HepG2 (cell line): Measurements from ENCODE around the gene ZNF548. TPM values are rescaled to one million over a fixed set of nuclear protein-coding genes. Genes with fewer than 3 reads are reported as not detected.
A peak's percentile ranks its signal among the peaks of the same experiment; 100 is the strongest.

Experiments
- AGO2 ChIP-seq: fragments of 200-400 bp; formaldehyde crosslinking; optimal IDR thresholded peaks from 2 replicates; pipeline ENCODE3; 2017; ENCODE audit warnings: mild to moderate bottlenecking, low read depth, low read length, moderate library complexity
- ARNT2 ChIP-seq: sonication (generic); formaldehyde crosslinking; IDR thresholded peaks from 2 replicates; pipeline ENCODE4 v1.8.0; 2022; ENCODE audit warnings: mild to moderate bottlenecking, low read depth, missing genetic modification reagents, moderate library complexity
- BCL6 ChIP-seq: IDR thresholded peaks from 2 replicates; pipeline ENCODE4 v1.6.1; 2016; ENCODE audit warnings: missing genetic modification reagents, missing compliant biosample characterization
- EEA1 ChIP-seq: sonication (generic); formaldehyde crosslinking; IDR thresholded peaks from 2 replicates; pipeline ENCODE4 v1.5.1; 2020; ENCODE audit warnings: mild to moderate bottlenecking, missing genetic modification reagents, borderline replicate concordance
- EHMT2 ChIP-seq: fragments of 200-600 bp; sonication (generic); IDR thresholded peaks from 2 replicates; pipeline ENCODE4 v1.7.0; 2017; ENCODE audit warnings: antibody characterized with exemption, low read depth, low read length, borderline replicate concordance
- RELA ChIP-seq: sonication (generic); formaldehyde crosslinking; IDR thresholded peaks from 2 replicates; pipeline ENCODE4 v1.4.0; 2020; ENCODE audit warnings: missing genetic modification reagents
- RFX3 ChIP-seq: IDR thresholded peaks from 2 replicates; pipeline ENCODE4 v1.6.1; 2016; ENCODE audit warnings: missing biosample characterization, missing genetic modification reagents
- TOPORS ChIP-seq: sonication (generic); formaldehyde crosslinking; IDR thresholded peaks from 2 replicates; pipeline ENCODE4 v1.8.0; 2023; ENCODE audit warnings: mild to moderate bottlenecking, missing genetic modification reagents
- ZMAT3 ChIP-seq: sonication (generic); formaldehyde crosslinking; conservative IDR thresholded peaks from 2 replicates; pipeline ENCODE4 v1.7.0; 2021; ENCODE audit warnings: missing genetic modification reagents
- ZNF431 ChIP-seq: sonication (generic); formaldehyde crosslinking; IDR thresholded peaks from 2 replicates; pipeline ENCODE4 v1.9.0; 2022; ENCODE audit warnings: missing genetic modification reagents, low read depth, mild to moderate bottlenecking, borderline replicate concordance
- ZNF660 ChIP-seq: sonication (generic); formaldehyde crosslinking; IDR thresholded peaks from 2 replicates; pipeline ENCODE4 v1.5.1; 2020; ENCODE audit warnings: mild to moderate bottlenecking, low read depth, missing genetic modification reagents, borderline replicate concordance
- polyA plus RNA-seq, 8 experiments: library from polyadenylated mRNA; depleted of rRNA in 3 of 8; stranded (reverse) in 7 of 8; unstranded in 1 of 8; fragments of >200 nt; fragmentation: Illumina TruSeq in 4 of 8; extraction: Trizol in 4 of 8; gene quantifications; 2 replicates each; pipeline versions ENCODE4 v1.2.1 to v1.2.3, GENCODE V29; 2011 to 2016; ENCODE audit warnings: low read depth in 4 of 8, missing spikeins in 1 of 8, mixed read lengths in 1 of 8; ENCODE audit not compliant: insufficient read depth in 1 of 8
- total RNA-seq, 5 experiments: library from RNA; depleted of rRNA; stranded (reverse); fragments of >200 nt; fragmentation: Illumina TruSeq; extraction: Trizol; gene quantifications; 2 replicates each; pipeline ENCODE4 v1.2.3, GENCODE V29; 2016; ENCODE audit warnings: low read depth in 1 of 5
- TF ChIP-seq, protein P1 (sequence below): sonication (generic); formaldehyde crosslinking; IDR thresholded peaks from 2 replicates; pipeline ENCODE4 v1.4.0; 2020; ENCODE audit warnings: low read depth, missing genetic modification reagents
- TF ChIP-seq, protein P2 (sequence below): sonication (generic); formaldehyde crosslinking; IDR thresholded peaks from 2 replicates; pipeline ENCODE4 v1.4.0; 2020; ENCODE audit warnings: missing genetic modification reagents
- TF ChIP-seq, protein P3 (sequence below): sonication (generic); formaldehyde crosslinking; IDR thresholded peaks from 2 replicates; pipeline ENCODE4 v1.9.0; 2022; ENCODE audit warnings: low read depth, missing genetic modification reagents

Gene ZNF548
- total and polyA plus RNA-seq, 2 of the 13 experiments (the other 11 are each of a cell fraction or from before 2014, with no cell fraction given), result 19.6 to 24.9 TPM

DNA sequence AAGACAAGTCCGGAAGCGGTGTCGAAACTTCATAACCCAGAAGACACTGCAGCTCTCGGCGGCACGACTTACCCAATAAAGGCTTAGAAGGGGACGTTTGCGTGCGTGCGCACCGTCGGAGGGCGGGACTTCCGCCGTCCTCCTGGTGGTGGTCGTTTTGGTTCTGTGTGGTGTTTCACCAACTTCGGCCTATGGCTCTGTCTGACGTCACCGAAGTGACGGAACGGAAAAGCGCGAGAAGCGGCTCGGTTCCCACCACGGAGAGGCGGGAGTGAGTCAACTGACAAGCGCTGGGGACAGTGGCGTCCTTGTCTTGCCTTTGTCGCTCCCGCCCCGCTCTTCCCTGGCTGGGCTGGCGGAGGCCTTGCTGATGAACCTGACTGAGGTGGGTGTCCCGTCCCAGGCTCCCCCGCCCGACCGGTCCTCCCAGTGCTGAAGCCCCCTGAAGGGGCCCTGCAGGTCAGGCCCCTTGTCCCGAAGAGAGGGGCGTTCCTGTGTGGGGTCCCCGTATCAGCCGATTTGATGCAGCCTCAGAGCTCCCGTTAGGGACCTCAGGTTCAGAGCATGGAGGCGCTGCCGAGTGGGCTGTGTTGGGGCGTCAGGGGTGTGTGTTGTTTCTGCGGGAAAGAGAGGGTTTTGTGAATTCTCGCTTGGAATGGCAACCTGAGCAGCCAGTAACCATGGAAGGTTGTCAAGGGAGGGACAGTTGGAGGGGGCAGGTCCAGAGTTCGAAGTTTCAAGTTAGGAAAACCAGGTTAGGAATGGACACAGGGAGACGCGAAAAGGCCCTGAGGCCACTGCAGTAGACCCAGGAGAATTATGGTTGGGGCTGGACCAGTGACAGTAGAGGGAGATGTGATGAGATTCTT, at the start of gene ZNF548 (continued):
- TF ChIP-seq, protein P1, sequence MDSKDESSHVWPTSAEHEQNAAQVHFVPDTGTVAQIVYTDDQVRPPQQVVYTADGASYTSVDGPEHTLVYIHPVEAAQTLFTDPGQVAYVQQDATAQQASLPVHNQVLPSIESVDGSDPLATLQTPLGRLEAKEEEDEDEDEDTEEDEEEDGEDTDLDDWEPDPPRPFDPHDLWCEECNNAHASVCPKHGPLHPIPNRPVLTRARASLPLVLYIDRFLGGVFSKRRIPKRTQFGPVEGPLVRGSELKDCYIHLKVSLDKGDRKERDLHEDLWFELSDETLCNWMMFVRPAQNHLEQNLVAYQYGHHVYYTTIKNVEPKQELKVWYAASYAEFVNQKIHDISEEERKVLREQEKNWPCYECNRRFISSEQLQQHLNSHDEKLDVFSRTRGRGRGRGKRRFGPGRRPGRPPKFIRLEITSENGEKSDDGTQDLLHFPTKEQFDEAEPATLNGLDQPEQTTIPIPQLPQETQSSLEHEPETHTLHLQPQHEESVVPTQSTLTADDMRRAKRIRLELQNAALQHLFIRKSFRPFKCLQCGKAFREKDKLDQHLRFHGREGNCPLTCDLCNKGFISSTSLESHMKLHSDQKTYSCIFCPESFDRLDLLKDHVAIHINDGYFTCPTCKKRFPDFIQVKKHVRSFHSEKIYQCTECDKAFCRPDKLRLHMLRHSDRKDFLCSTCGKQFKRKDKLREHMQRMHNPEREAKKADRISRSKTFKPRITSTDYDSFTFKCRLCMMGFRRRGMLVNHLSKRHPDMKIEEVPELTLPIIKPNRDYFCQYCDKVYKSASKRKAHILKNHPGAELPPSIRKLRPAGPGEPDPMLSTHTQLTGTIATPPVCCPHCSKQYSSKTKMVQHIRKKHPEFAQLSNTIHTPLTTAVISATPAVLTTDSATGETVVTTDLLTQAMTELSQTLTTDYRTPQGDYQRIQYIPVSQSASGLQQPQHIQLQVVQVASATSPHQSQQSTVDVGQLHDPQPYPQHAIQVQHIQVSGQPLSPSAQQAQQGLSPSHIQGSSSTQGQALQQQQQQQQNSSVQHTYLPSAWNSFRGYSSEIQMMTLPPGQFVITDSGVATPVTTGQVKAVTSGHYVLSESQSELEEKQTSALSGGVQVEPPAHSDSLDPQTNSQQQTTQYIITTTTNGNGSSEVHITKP (CRISPR knock-in tag), result no peak
- TF ChIP-seq RFX3, result 0 out of 2 replicates have a peak, but pooled peaks have one; percentile 32
- 0 out of 2 replicates have a peak, but pooled peaks have one; percentile 16 for TF ChIP-seq BCL6 (CRISPR knock-in tag)
- no peak for TF ChIP-seq ZNF660
- TF ChIP-seq ZMAT3, result no peak; the same call in 1 of the 2 replicates
- no peak; the same call in 1 of the 2 replicates for TF ChIP-seq EHMT2
- no peak for TF ChIP-seq RELA (CRISPR knock-in tag)
- TF ChIP-seq, protein P2, sequence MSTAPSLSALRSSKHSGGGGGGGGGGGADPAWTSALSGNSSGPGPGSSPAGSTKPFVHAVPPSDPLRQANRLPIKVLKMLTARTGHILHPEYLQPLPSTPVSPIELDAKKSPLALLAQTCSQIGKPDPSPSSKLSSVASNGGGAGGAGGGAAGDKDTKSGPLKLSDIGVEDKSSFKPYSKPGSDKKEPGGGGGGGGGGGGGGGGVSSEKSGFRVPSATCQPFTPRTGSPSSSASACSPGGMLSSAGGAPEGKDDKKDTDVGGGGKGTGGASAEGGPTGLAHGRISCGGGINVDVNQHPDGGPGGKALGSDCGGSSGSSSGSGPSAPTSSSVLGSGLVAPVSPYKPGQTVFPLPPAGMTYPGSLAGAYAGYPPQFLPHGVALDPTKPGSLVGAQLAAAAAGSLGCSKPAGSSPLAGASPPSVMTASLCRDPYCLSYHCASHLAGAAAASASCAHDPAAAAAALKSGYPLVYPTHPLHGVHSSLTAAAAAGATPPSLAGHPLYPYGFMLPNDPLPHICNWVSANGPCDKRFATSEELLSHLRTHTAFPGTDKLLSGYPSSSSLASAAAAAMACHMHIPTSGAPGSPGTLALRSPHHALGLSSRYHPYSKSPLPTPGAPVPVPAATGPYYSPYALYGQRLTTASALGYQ (CRISPR knock-in tag), result no peak
- 0 out of 2 replicates have a peak, but pooled peaks have one; percentile 43 for TF ChIP-seq ARNT2 (CRISPR knock-in tag)
- no peak for TF ChIP-seq ZNF431 (CRISPR knock-in tag)
- TF ChIP-seq, protein P3, sequence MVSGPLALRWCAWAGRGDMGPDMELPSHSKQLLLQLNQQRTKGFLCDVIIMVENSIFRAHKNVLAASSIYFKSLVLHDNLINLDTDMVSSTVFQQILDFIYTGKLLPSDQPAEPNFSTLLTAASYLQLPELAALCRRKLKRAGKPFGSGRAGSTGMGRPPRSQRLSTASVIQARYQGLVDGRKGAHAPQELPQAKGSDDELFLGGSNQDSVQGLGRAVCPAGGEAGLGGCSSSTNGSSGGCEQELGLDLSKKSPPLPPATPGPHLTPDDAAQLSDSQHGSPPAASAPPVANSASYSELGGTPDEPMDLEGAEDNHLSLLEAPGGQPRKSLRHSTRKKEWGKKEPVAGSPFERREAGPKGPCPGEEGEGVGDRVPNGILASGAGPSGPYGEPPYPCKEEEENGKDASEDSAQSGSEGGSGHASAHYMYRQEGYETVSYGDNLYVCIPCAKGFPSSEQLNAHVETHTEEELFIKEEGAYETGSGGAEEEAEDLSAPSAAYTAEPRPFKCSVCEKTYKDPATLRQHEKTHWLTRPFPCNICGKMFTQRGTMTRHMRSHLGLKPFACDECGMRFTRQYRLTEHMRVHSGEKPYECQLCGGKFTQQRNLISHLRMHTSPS (CRISPR knock-in tag), result peak; percentile 28; the same call in 1 of the 2 replicates
- TF ChIP-seq EEA1, result no peak
- TF ChIP-seq TOPORS (CRISPR knock-in tag), result no peak
- TF ChIP-seq AGO2, result peak; percentile 65
